Measurements from ENCODE around the gene PHF2. TPM values are rescaled to one million over a fixed set of nuclear protein-coding genes. Genes with fewer than 3 reads are reported as not detected.

PHF2 gene
- total and polyA plus RNA-seq, 9 donors = 21.3 to 45.8 (median 36.6) TPM

DNA sequence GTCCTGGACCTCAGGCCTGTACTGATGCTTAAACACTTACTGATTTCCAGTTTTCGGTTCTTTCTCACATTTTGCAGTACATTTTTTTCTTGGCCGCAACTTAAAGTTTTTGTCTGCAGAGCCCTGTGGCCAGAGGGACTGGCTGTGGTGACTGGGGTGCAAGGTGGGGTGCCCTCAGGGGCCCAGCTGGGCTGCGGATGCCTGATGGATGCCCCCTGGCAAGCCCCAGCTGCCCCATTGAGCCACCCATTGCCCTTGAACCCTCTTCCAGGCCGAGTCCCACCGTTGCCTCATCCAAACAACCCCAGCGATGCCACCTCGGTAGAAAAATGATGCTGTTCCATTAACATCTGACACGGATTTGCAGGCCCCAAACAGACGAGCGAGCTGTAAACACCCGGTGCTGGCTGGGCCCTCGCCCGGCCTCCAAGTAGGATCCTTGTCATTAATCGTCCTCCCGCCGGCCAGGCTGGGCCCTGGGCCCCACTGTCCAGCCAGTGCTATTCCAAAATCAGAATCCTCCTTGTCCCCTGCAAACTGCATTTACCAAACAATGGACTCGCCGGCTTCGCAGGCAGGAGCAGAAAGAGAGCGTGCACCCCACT, 107.9 kb downstream of the PHF2 start:
- WGBS (ENCODE audit: insufficient coverage) = 75% methylated on average over 14 of the region's 20 CpGs
- peaks cover 4% of the 10 kb centered on the region for H3K9me3 ChIP-seq (replicated peaks; ENCODE audit: control insufficient read depth, low read depth, low read length)
- H3K27ac ChIP-seq (ENCODE audit: low read length) = no peak overlapping the region
- H3K4me1 ChIP-seq (ENCODE audit: control insufficient read depth, insufficient read depth, low read length) = peaks cover 2% of the 10 kb centered on the region
- DNase-seq = no peak
- H3K36me3 ChIP-seq (ENCODE audit: control insufficient read depth, insufficient read depth, low read length) = peaks cover 6% of the 10 kb centered on the region
- H3K27me3 ChIP-seq (ENCODE audit: control insufficient read depth, insufficient read depth, low read length) = no peaks in the 10 kb centered on the region
- no peak overlapping the region for H3K4me3 ChIP-seq (ENCODE audit: low read length)

GRCh38 chr9:93684806-93685543, 108.6 kb downstream of the PHF2 start:
- peaks cover 4% of the 10 kb centered on the region for H3K9me3 ChIP-seq (replicated peaks; ENCODE audit: control insufficient read depth, low read depth, low read length)
- H3K36me3 ChIP-seq (ENCODE audit: control insufficient read depth, insufficient read depth, low read length) = no peaks in the 10 kb centered on the region
- H3K27ac ChIP-seq (ENCODE audit: low read length) = no peak overlapping the region
- DNase-seq = no peak
- WGBS (ENCODE audit: insufficient coverage) = 69% methylated on average over 3 of the region's 11 CpGs
- H3K27me3 ChIP-seq (ENCODE audit: control insufficient read depth, insufficient read depth, low read length) = no peaks in the 10 kb centered on the region
- H3K4me1 ChIP-seq (ENCODE audit: control insufficient read depth, insufficient read depth, low read length) = peaks cover 2% of the 10 kb centered on the region
- no peak overlapping the region for H3K4me3 ChIP-seq (ENCODE audit: low read length)

- WGBS (ENCODE audit: insufficient coverage) = 87% methylated on average over 8 of the region's 9 CpGs
- no peak overlapping the region for H3K4me3 ChIP-seq (ENCODE audit: low read length)
- H3K36me3 ChIP-seq (ENCODE audit: control insufficient read depth, insufficient read depth, low read length) = no peaks in the 10 kb centered on the region
- peaks cover 2% of the 10 kb centered on the region for H3K4me1 ChIP-seq (ENCODE audit: control insufficient read depth, insufficient read depth, low read length)
- no peaks in the 10 kb centered on the region for H3K27me3 ChIP-seq (ENCODE audit: control insufficient read depth, insufficient read depth, low read length)
- peaks cover 6% of the 10 kb centered on the region for H3K9me3 ChIP-seq (replicated peaks; ENCODE audit: control insufficient read depth, low read depth, low read length)
- no peak for DNase-seq
- H3K27ac ChIP-seq (ENCODE audit: low read length) = no peak overlapping the region
Observed at GRCh38 chr9:93686127-93686879, 109.9 kb downstream of the PHF2 start.

DNA sequence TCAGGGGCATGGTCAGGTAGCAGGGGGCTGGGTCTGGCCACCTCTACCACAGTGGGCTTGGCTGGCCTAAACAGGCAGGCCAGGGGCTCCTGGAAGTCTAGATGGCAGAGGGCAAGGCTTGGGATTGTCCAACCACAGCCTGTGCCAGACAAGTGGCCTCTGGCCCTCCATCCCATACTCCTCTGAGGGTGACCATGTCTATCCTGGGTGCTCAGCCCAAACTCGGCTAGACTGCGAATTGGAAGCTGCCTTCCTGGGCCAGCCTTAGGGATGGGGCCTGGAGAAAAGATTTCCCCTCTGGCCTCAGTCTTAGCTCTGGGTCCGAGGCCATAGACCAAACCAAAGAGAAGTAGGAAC, 110.5 kb downstream of the PHF2 start:
- Histone ChIP-seq H3K4me1 (ENCODE audit: control insufficient read depth, insufficient read depth, low read length) (peaks cover 2% of the 10 kb centered on the region), H3K36me3 (ENCODE audit: control insufficient read depth, insufficient read depth, low read length) (no peaks in the 10 kb centered on the region), H3K4me3 (ENCODE audit: low read length) (no peak overlapping the region), H3K9me3 (replicated peaks; ENCODE audit: control insufficient read depth, low read depth, low read length) (peaks cover 6% of the 10 kb centered on the region), H3K27me3 (ENCODE audit: control insufficient read depth, insufficient read depth, low read length) (no peaks in the 10 kb centered on the region), H3K27ac (ENCODE audit: low read length) (no peak overlapping the region)
- WGBS (ENCODE audit: insufficient coverage) = 85% methylated on average over 3 of the region's 3 CpGs
- DNase-seq = no peak

DNA sequence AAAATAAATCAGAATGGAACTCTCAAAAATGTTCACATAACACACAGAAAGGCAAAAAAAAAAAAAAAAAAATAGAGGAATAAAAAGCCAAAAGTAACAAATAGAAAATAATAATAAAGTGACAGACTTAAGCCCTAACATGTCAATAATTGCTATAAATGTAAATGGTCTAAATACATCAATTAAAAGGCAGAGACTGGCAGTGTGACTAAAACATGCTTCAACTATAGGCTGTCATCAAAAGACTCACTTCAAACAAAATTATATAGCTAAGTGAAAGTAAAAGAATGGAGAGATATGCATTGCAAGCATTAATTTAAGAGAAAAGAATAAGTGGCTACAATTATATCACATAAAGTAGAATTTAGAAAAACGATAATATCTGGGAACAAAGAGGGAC, 114.2 kb downstream of the PHF2 start:
- Histone ChIP-seq H3K4me1 (ENCODE audit: control insufficient read depth, insufficient read depth, low read length) (no peaks in the 10 kb centered on the region), H3K27me3 (ENCODE audit: control insufficient read depth, insufficient read depth, low read length) (no peaks in the 10 kb centered on the region), H3K27ac (ENCODE audit: low read length) (no peak overlapping the region), H3K9me3 (replicated peaks; ENCODE audit: control insufficient read depth, low read depth, low read length) (peaks cover 6% of the 10 kb centered on the region), H3K36me3 (ENCODE audit: control insufficient read depth, insufficient read depth, low read length) (no peaks in the 10 kb centered on the region), H3K4me3 (ENCODE audit: low read length) (no peak overlapping the region)
- WGBS (ENCODE audit: insufficient coverage) = no CpG with 5 or more reads among the region's 1 CpG
- no peak for DNase-seq

DNA sequence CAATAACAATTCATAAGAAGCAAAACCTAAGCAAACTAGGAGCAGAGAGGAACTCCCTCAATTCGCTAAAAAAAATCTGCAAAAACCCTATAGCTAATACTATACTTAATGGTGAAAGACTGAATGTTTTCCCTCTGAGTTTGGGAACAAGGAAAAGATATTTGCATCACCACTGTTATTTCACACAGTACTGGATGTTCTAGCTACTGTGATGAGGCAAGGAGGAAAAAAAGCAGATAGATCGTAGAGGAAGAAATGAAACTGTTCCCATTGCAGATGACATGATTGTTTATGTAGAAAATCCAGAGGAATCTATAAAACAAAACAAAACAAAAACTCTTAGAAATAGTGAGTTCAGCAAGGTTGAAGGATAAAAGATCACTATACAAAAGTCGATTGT, 116.7 kb downstream of the PHF2 start:
- H3K4me3 ChIP-seq (ENCODE audit: low read length) = no peak overlapping the region
- no peaks in the 10 kb centered on the region for H3K27me3 ChIP-seq (ENCODE audit: control insufficient read depth, insufficient read depth, low read length)
- no peak for DNase-seq
- WGBS (ENCODE audit: insufficient coverage) = no CpG with 5 or more reads among the region's 3 CpGs
- H3K36me3 ChIP-seq (ENCODE audit: control insufficient read depth, insufficient read depth, low read length) = no peaks in the 10 kb centered on the region
- no peak overlapping the region for H3K27ac ChIP-seq (ENCODE audit: low read length)
- peaks cover 6% of the 10 kb centered on the region for H3K9me3 ChIP-seq (replicated peaks; ENCODE audit: control insufficient read depth, low read depth, low read length)
- no peaks in the 10 kb centered on the region for H3K4me1 ChIP-seq (ENCODE audit: control insufficient read depth, insufficient read depth, low read length)

GRCh38 chr9:93697352-93698139, 121.2 kb downstream of the PHF2 start:
- Histone ChIP-seq H3K9me3 (replicated peaks; ENCODE audit: control insufficient read depth, low read depth, low read length) (peaks cover 3% of the 10 kb centered on the region), H3K4me3 (ENCODE audit: low read length) (no peak overlapping the region), H3K36me3 (ENCODE audit: control insufficient read depth, insufficient read depth, low read length) (no peaks in the 10 kb centered on the region), H3K27me3 (ENCODE audit: control insufficient read depth, insufficient read depth, low read length) (no peaks in the 10 kb centered on the region), H3K27ac (ENCODE audit: low read length) (no peak overlapping the region), H3K4me1 (ENCODE audit: control insufficient read depth, insufficient read depth, low read length) (no peaks in the 10 kb centered on the region)
- WGBS (ENCODE audit: insufficient coverage) = 77% methylated on average over 26 of the region's 28 CpGs
- DNase-seq = no peak

DNA sequence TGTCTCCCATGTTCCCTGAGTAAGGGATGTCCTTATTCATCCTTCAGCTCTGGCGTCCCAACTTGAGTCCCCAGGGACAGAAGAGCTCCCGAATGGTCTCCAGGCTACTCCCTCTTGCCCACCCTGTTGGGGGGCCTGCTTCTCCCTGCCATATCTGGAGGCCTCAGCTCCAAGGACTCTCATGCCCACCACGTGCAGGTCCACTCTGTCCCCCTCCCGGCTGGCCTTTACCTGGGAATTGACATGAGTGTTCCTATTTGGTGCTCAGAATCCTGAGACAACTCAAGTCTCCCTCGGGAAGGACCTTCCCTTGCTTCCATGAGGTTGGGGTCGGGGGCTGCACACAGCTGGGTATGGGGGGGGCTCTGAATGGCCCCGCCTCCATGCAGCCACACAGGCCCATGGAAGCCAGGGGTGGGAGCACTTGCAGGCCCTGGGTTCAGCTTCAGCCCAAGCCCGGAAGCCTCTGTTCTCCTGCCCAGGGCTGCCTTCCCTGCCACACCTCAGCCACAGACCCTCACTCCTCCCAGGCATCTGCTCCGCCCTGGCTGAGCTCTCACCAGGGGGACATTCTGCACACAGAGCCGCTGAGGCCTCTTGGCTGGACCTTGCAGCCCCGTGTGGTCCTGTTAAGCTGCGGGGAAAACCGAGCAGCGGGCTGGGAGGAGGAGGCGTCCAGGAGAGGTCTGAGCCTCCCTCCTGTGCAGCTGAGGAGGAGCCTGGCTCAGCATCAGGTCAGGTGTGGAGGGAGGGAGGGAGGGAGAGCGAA, 121.9 kb downstream of the PHF2 start:
- no peak overlapping the region for H3K4me3 ChIP-seq (ENCODE audit: low read length)
- no peaks in the 10 kb centered on the region for H3K4me1 ChIP-seq (ENCODE audit: control insufficient read depth, insufficient read depth, low read length)
- DNase-seq = no peak
- H3K9me3 ChIP-seq (replicated peaks; ENCODE audit: control insufficient read depth, low read depth, low read length) = peaks cover 3% of the 10 kb centered on the region
- H3K27me3 ChIP-seq (ENCODE audit: control insufficient read depth, insufficient read depth, low read length) = no peaks in the 10 kb centered on the region
- H3K36me3 ChIP-seq (ENCODE audit: control insufficient read depth, insufficient read depth, low read length) = no peaks in the 10 kb centered on the region
- WGBS (ENCODE audit: insufficient coverage) = 70% methylated on average over 11 of the region's 16 CpGs
- no peak overlapping the region for H3K27ac ChIP-seq (ENCODE audit: low read length)

GRCh38 chr9:93699650-93700049, 123.3 kb downstream of the PHF2 start:
- Histone ChIP-seq H3K4me3 (ENCODE audit: low read length) (no peak overlapping the region), H3K9me3 (replicated peaks; ENCODE audit: control insufficient read depth, low read depth, low read length) (peaks cover 3% of the 10 kb centered on the region), H3K27ac (ENCODE audit: low read length) (no peak overlapping the region), H3K4me1 (ENCODE audit: control insufficient read depth, insufficient read depth, low read length) (no peaks in the 10 kb centered on the region), H3K27me3 (ENCODE audit: control insufficient read depth, insufficient read depth, low read length) (no peaks in the 10 kb centered on the region), H3K36me3 (ENCODE audit: control insufficient read depth, insufficient read depth, low read length) (no peaks in the 10 kb centered on the region)
- 91% methylated on average over 2 of the region's 3 CpGs for WGBS (ENCODE audit: insufficient coverage)
- DNase-seq = no peak

Measured in muscle of leg (tissue), 11 donors.